Transverse colon (tissue), 4 donors: ENCODE results near the gene ADAM10. TPM values are rescaled to one million over a fixed set of nuclear protein-coding genes. Genes with fewer than 3 reads are reported as not detected.

Experiments used
- DNase-seq: peaks from one replicate; pipeline ENCODE4 v3.0.0-alpha.2; 2019
- H3K27ac ChIP-seq, 4 donors: fragments of 200-600 bp; sonication (generic); 2 replicates each; pipeline ENCODE4 v1.5.1; 2016 to 2018; ENCODE audit warnings: inconsistent platforms in 4 of 4
- H3K27me3 ChIP-seq: fragments of 200-600 bp; sonication (generic); 2 replicates; pipeline ENCODE4 v1.5.1; 2017; ENCODE audit warnings: inconsistent platforms
- H3K36me3 ChIP-seq, 4 donors: fragments of 200-600 bp; sonication (generic); 2 replicates each; pipeline ENCODE4 v1.5.1; 2017 to 2019; ENCODE audit warnings: inconsistent platforms in 4 of 4
- H3K4me1 ChIP-seq, 4 donors: fragments of 200-600 bp; sonication (generic); 2 replicates each; pipeline ENCODE4 v1.5.1; 2017 to 2020; ENCODE audit warnings: inconsistent platforms in 4 of 4
- H3K4me3 ChIP-seq, 4 donors: fragments of 200-600 bp; sonication (generic); 1 replicate in 1 of 4; 2 replicates in 3 of 4; pipeline versions ENCODE4 v1.5.1 to v1.6.1; 2017 to 2019; ENCODE audit warnings: inconsistent platforms in 4 of 4
- H3K9me3 ChIP-seq, 2 donors: fragments of 200-600 bp; sonication (generic); 2 replicates each; pipeline ENCODE4 v1.5.1; 2017 to 2019; ENCODE audit warnings: inconsistent platforms in 2 of 2
- EP300 ChIP-seq: sonication (generic); formaldehyde crosslinking; IDR thresholded peaks from one replicate; pipeline ENCODE4 v1.6.1; 2017; ENCODE audit warnings: antibody characterized with exemption, low read depth
- POLR2A ChIP-seq: fragments of 450-650 bp; IDR thresholded peaks from one replicate; pipeline ENCODE4 v1.6.1; 2016; ENCODE audit warnings: antibody characterized with exemption, mild to moderate bottlenecking, moderate library complexity
- POLR2AphosphoS5 ChIP-seq, 3 donors: sonication (generic); formaldehyde crosslinking; IDR thresholded peaks; one replicate each; pipeline ENCODE4 v1.6.1; 2016; ENCODE audit warnings: antibody characterized with exemption in 3 of 3
- WGBS, 2 donors: methylation state at CpG; one replicate each; pipeline ENCODE4 v1.1.5; 2018; ENCODE audit warnings: low coverage in 1 of 2; 5-methylcytosine and 5-hydroxymethylcytosine counted together
- in situ Hi-C, 4 donors: fragments of 200-750 bp; cut with MboI; loops; one replicate each; pipeline versions ENCODE4 v1.15.0 to v1.15.1; 2017; ENCODE audit warnings: low sequenced_read_pairs in 3 of 4, low pct_ligation_motif_present in 1 of 4, low pct_unique_long_range_greater_than_20kb in 1 of 4
- intact Hi-C: fragments of 100-400 bp; cut with DNase I; formaldehyde crosslinking; loops from one replicate; pipeline ENCODE4 v1.15.1; 2023; ENCODE audit warnings: low total_unique reads
- total RNA-seq, 4 donors: library from RNA; depleted of rRNA; stranded (reverse); fragments of >200 nt; gene quantifications; one replicate each; pipeline ENCODE4 v1.1.0, GENCODE V29; 2016
- TF ChIP-seq, protein P1 (sequence below), 5 experiments: fragments of 200-600 bp in 3 of 5; fragments of 450-650 bp in 2 of 5; sonication (generic) in 3 of 5; IDR thresholded peaks; 1 replicate in 2 of 5; 2 replicates in 3 of 5; pipeline ENCODE4 v1.5.1; 2016 to 2017; ENCODE audit warnings: antibody characterized with exemption in 5 of 5, inconsistent platforms in 3 of 5, mild to moderate bottlenecking in 2 of 5, moderate library complexity in 1 of 5

ADAM10 gene
- total RNA-seq, 4 donors from 2014 or later: 45.3 to 941 (median 69.1) TPM

GRCh38 chr15:58746174-58746573, 3.3 kb downstream of the ADAM10 start:
- peaks cover 17 to 44% (median 31%) of the 10 kb centered on the region in 4 donors for H3K4me1 ChIP-seq
- H3K27me3 ChIP-seq: no peaks in the 10 kb centered on the region
- 80 to 94% methylated on average over 1 of the region's 1 CpG for WGBS, 2 donors
- H3K36me3 ChIP-seq: no peaks in the 10 kb centered on the region
- no peaks in the 10 kb centered on the region for H3K9me3 ChIP-seq
- intact Hi-C loops: no loop called here
- in situ Hi-C loops: no loop called here
- no peak for DNase-seq
- no peak overlapping the region for H3K4me3 ChIP-seq
- H3K27ac ChIP-seq: no peak overlapping the region
- TF ChIP-seq EP300 (no peak), POLR2AphosphoS5 (IDR thresholded peaks at IDR 0.05) (no peak), POLR2A (no peak)
- TF ChIP-seq, protein P1, sequence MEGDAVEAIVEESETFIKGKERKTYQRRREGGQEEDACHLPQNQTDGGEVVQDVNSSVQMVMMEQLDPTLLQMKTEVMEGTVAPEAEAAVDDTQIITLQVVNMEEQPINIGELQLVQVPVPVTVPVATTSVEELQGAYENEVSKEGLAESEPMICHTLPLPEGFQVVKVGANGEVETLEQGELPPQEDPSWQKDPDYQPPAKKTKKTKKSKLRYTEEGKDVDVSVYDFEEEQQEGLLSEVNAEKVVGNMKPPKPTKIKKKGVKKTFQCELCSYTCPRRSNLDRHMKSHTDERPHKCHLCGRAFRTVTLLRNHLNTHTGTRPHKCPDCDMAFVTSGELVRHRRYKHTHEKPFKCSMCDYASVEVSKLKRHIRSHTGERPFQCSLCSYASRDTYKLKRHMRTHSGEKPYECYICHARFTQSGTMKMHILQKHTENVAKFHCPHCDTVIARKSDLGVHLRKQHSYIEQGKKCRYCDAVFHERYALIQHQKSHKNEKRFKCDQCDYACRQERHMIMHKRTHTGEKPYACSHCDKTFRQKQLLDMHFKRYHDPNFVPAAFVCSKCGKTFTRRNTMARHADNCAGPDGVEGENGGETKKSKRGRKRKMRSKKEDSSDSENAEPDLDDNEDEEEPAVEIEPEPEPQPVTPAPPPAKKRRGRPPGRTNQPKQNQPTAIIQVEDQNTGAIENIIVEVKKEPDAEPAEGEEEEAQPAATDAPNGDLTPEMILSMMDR (IDR thresholded peaks at IDR 0.05): no peak

- intact Hi-C loops (no loop called here), in situ Hi-C loops (no loop called here)
- Histone ChIP-seq H3K36me3 (no peaks in the 10 kb centered on the region), H3K9me3 (no peaks in the 10 kb centered on the region), H3K4me1 (peaks cover 22 to 55% (median 29%) of the 10 kb centered on the region in 4 donors), H3K4me3 (no peak overlapping the region), H3K27ac (no peak overlapping the region), H3K27me3 (no peaks in the 10 kb centered on the region)
- TF ChIP-seq, protein P1 (IDR thresholded peaks at IDR 0.05): no peak
- TF ChIP-seq POLR2AphosphoS5 (IDR thresholded peaks at IDR 0.05) (no peak), POLR2A (no peak), EP300 (no peak)
- DNase-seq: no peak
- WGBS, 2 donors: 90% methylated on average over 5 of the region's 5 CpGs
These were observed 6.5 kb downstream of the ADAM10 start for GRCh38 chr15:58742819-58743502.

- Histone ChIP-seq H3K4me3 (no peak overlapping the region), H3K27me3 (no peaks in the 10 kb centered on the region), H3K4me1 (peaks cover 17 to 55% (median 23%) of the 10 kb centered on the region in 4 donors), H3K36me3 (no peaks in the 10 kb centered on the region), H3K27ac (no peak overlapping the region), H3K9me3 (no peaks in the 10 kb centered on the region)
- 72 to 84% methylated on average over 7 to 8 of the region's 8 CpGs for WGBS, 2 donors
- no peak for TF ChIP-seq POLR2A
- TF ChIP-seq, protein P1 (IDR thresholded peaks at IDR 0.05): no peak
- in situ Hi-C loops: no loop called here
- intact Hi-C loops: no loop called here
- no peak for DNase-seq
These were observed 7.3 kb downstream of the ADAM10 start for GRCh38 chr15:58742022-58742813.

GRCh38 chr15:58741032-58741431, 8.5 kb downstream of the ADAM10 start:
- H3K27me3 ChIP-seq: no peaks in the 10 kb centered on the region
- H3K27ac ChIP-seq: no peak overlapping the region
- H3K4me1 ChIP-seq: peaks cover 8 to 51% (median 15%) of the 10 kb centered on the region in 4 donors
- no peak overlapping the region for H3K4me3 ChIP-seq
- DNase-seq: no peak
- H3K36me3 ChIP-seq: no peaks in the 10 kb centered on the region
- TF ChIP-seq, protein P1 (IDR thresholded peaks at IDR 0.05): no peak
- TF ChIP-seq POLR2AphosphoS5 (IDR thresholded peaks at IDR 0.05): no peak
- TF ChIP-seq EP300: no peak
- TF ChIP-seq POLR2A: no peak
- in situ Hi-C loops: no loop called here
- intact Hi-C loops: no loop called here
- no peaks in the 10 kb centered on the region for H3K9me3 ChIP-seq
- WGBS, 2 donors: 82 to 93% methylated on average over 2 of the region's 2 CpGs
